Neural cell (in vitro differentiated cells): Measurements from ENCODE around the gene LHX2. TPM values are rescaled to one million over a fixed set of nuclear protein-coding genes. Genes with fewer than 3 reads are reported as not detected.

ENCODE experiments used
- H2AFZ ChIP-seq: fragments of 200-600, 300-800 bp; sonication (generic), shearing (Covaris generic); 2 replicates; pipeline ENCODE4 v1.6.0; 2014; ENCODE audit warnings: low read depth, mild to moderate bottlenecking, antibody characterized with exemption, low read length, moderate library complexity
- H3F3A ChIP-seq: fragments of 200-600 bp; shearing (Covaris generic); 2 replicates; pipeline ENCODE4 v1.6.1; 2016; ENCODE audit warnings: mild to moderate bottlenecking, moderate library complexity, mixed read lengths, antibody characterized with exemption, low read length; ENCODE audit not compliant: insufficient read depth, poor library complexity, severe bottlenecking
- H3K27ac ChIP-seq: fragments of 200-600, 300-800 bp; sonication (generic), shearing (Covaris generic); 2 replicates; pipeline ENCODE4 v1.5.1; 2014; ENCODE audit warnings: mild to moderate bottlenecking, low read length, moderate library complexity
- H3K27me3 ChIP-seq: fragments of 300-800, 200-600 bp; sonication (generic), shearing (Covaris generic); 2 replicates; pipeline ENCODE4 v1.6.0; 2014; ENCODE audit warnings: mild to moderate bottlenecking, low read depth, low read length, moderate library complexity; ENCODE audit not compliant: insufficient read depth
- H3K36me3 ChIP-seq: fragments of 300-800, 200-600 bp; sonication (generic), shearing (Covaris generic); 2 replicates; pipeline ENCODE4 v1.5.1; 2014; ENCODE audit warnings: mild to moderate bottlenecking, antibody characterized with exemption, low read length, moderate library complexity; ENCODE audit not compliant: insufficient read depth
- H3K4me2 ChIP-seq: fragments of 300-800, 200-600 bp; sonication (generic), shearing (Covaris generic); 2 replicates; pipeline ENCODE4 v1.6.0; 2014; ENCODE audit warnings: mild to moderate bottlenecking, low read length
- H3K4me3 ChIP-seq: fragments of 300-800, 200-600 bp; sonication (generic), shearing (Covaris generic); 2 replicates; pipeline ENCODE4 v1.5.1; 2014; ENCODE audit warnings: mild to moderate bottlenecking, low read length, moderate library complexity
- H3K79me2 ChIP-seq: fragments of 200-600 bp; shearing (Covaris generic); replicated peaks from 2 replicates; pipeline ENCODE4 v1.6.0; 2014; ENCODE audit warnings: mild to moderate bottlenecking, low read length, moderate library complexity; ENCODE audit not compliant: insufficient read depth
- H3K9ac ChIP-seq: fragments of 300-800, 200-600 bp; sonication (generic), shearing (Covaris generic); 2 replicates; pipeline ENCODE4 v1.6.1; 2016; ENCODE audit warnings: mild to moderate bottlenecking, low read length, mixed read lengths
- H3K9me2 ChIP-seq: fragments of 200-600 bp; shearing (Covaris generic); 2 replicates; pipeline ENCODE4 v1.6.1; 2016; ENCODE audit warnings: mild to moderate bottlenecking, low read length, mixed read lengths; ENCODE audit not compliant: insufficient read depth
- H3K9me3 ChIP-seq: fragments of 200-600, 300-800 bp; sonication (generic), shearing (Covaris generic); 2 replicates; pipeline ENCODE4 v1.6.1; 2016; ENCODE audit warnings: mild to moderate bottlenecking, mixed run types, low read length, moderate library complexity, mixed read lengths
- H4K20me1 ChIP-seq: fragments of 200-600 bp; shearing (Covaris generic); 2 replicates; pipeline ENCODE4 v1.6.1; 2016; ENCODE audit warnings: mild to moderate bottlenecking, mixed run types; ENCODE audit not compliant: insufficient read depth
- CTCF ChIP-seq: fragments of 450-650 bp; IDR thresholded peaks from 2 replicates; pipeline ENCODE4 v1.5.1; 2014; ENCODE audit warnings: antibody characterized with exemption, mild to moderate bottlenecking, moderate library complexity; ENCODE audit not compliant: poor library complexity, severe bottlenecking
- EP300 ChIP-seq: fragments of 450-650 bp; conservative IDR thresholded peaks from 2 replicates; pipeline ENCODE4 v1.6.1; 2014; ENCODE audit warnings: antibody characterized with exemption, mild to moderate bottlenecking, moderate library complexity; ENCODE audit not compliant: poor library complexity, severe bottlenecking
- EZH2 ChIP-seq: fragments of 200-600, 300-800 bp; shearing (Covaris generic), sonication (generic); IDR thresholded peaks from 2 replicates; pipeline ENCODE4 v1.6.1; 2014; ENCODE audit warnings: antibody characterized with exemption, low read length, borderline replicate concordance, mild to moderate bottlenecking; ENCODE audit not compliant: insufficient read depth, poor library complexity, severe bottlenecking
- MXI1 ChIP-seq: fragments of 450-650 bp; conservative IDR thresholded peaks from 2 replicates; pipeline ENCODE4 v1.6.1; 2014; ENCODE audit warnings: antibody characterized with exemption, mild to moderate bottlenecking; ENCODE audit not compliant: poor library complexity, severe bottlenecking
- POLR2AphosphoS5 ChIP-seq: IDR thresholded peaks from 2 replicates; pipeline ENCODE4 v1.6.1; 2012
- RAD21 ChIP-seq: fragments of 450-650 bp; conservative IDR thresholded peaks from 2 replicates; pipeline ENCODE4 v1.6.1; 2014; ENCODE audit warnings: antibody characterized with exemption, mild to moderate bottlenecking, moderate library complexity
- REST ChIP-seq: IDR thresholded peaks from 2 replicates; pipeline ENCODE4 v1.6.1; 2012; ENCODE audit warnings: borderline replicate concordance
- SMC3 ChIP-seq: fragments of 450-650 bp; conservative IDR thresholded peaks from 2 replicates; pipeline ENCODE4 v1.6.1; 2014; ENCODE audit warnings: antibody characterized with exemption, mild to moderate bottlenecking, moderate library complexity; ENCODE audit not compliant: poor library complexity
- TAF1 ChIP-seq: IDR thresholded peaks from 2 replicates; pipeline ENCODE4 v1.6.1; 2012; ENCODE audit warnings: low read depth
- polyA plus RNA-seq: library from polyadenylated mRNA; depleted of rRNA; stranded (reverse); fragments of >200 nt; gene quantifications from 2 replicates; pipeline ENCODE4 v1.2.3, GENCODE V29; 2014

The LHX2 gene
- polyA plus RNA-seq, 1 donor from 2014 or later = 3.6 TPM

GRCh38 chr9:124079176-124079925, 67.8 kb downstream of the LHX2 start:
- H3K9me3 ChIP-seq = no peaks in the 10 kb centered on the region
- H3K27me3 ChIP-seq = no peaks in the 10 kb centered on the region
- no peaks in the 10 kb centered on the region for H3K9me2 ChIP-seq
- no peak overlapping the region for H2AFZ ChIP-seq
- H3K79me2 ChIP-seq = no peaks in the 10 kb centered on the region
- H4K20me1 ChIP-seq = no peaks in the 10 kb centered on the region
- H3K36me3 ChIP-seq = no peaks in the 10 kb centered on the region
- no peak overlapping the region for H3K4me2 ChIP-seq
- H3F3A ChIP-seq = no peaks in the 10 kb centered on the region
- H3K9ac ChIP-seq = peak overlapping the region; percentile 50
- H3K27ac ChIP-seq = peak overlapping the region; percentile 80
- no peak for TF ChIP-seq SMC3
- peak; percentile 99 for TF ChIP-seq EP300
- TF ChIP-seq POLR2AphosphoS5 = peak; percentile 77
- TF ChIP-seq MXI1 = peak; percentile 34
- no peak for TF ChIP-seq TAF1
- TF ChIP-seq CTCF = no peak
- TF ChIP-seq REST = peak; percentile 61
- peak; percentile 22 for TF ChIP-seq RAD21
- no peak for TF ChIP-seq EZH2
- H3K4me3 ChIP-seq = peak overlapping the region; percentile 6

- Histone ChIP-seq H3K4me2 (no peak overlapping the region), H3K27ac (no peak overlapping the region), H3K4me3 (no peak overlapping the region), H3K9me2 (no peaks in the 10 kb centered on the region), H3F3A (no peaks in the 10 kb centered on the region), H3K36me3 (no peaks in the 10 kb centered on the region), H3K9me3 (peaks cover 11% of the 10 kb centered on the region), H3K79me2 (no peaks in the 10 kb centered on the region), H4K20me1 (no peaks in the 10 kb centered on the region), H2AFZ (no peak overlapping the region), H3K9ac (no peak overlapping the region), H3K27me3 (no peaks in the 10 kb centered on the region)
- TF ChIP-seq EZH2 (no peak), POLR2AphosphoS5 (no peak), SMC3 (no peak), EP300 (no peak), CTCF (no peak), REST (no peak), TAF1 (no peak), MXI1 (no peak)
Measured at GRCh38 chr9:124082622-124083021, 71.1 kb downstream of the LHX2 start.
